AG04450 (cell line): ENCODE data around the gene LRRC8D. TPM values are rescaled to one million over a fixed set of nuclear protein-coding genes. Genes with fewer than 3 reads are reported as not detected.
A peak's percentile ranks its signal among the peaks of the same experiment; 100 is the strongest.

Experiments
- CTCF ChIA-PET: fragments of 300-600, 350-600 bp; formaldehyde crosslinking; extraction: SDS; loops from one replicate; lab custom pipeline; 2022; ENCODE audit warnings: antibody characterized with exemption, inconsistent platforms; lab: Charles Lee
- POLR2A ChIA-PET: fragments of 350-600 bp; formaldehyde crosslinking; extraction: SDS; loops from one replicate; lab custom pipeline; 2021; ENCODE audit warnings: antibody characterized with exemption, inconsistent platforms; lab: Yijun Ruan, JAX
- DNase-seq: peaks from one replicate; pipeline ENCODE4 v3.0.0-alpha.2; 2011; ENCODE audit warnings: low read depth, low spot score
- H3K27ac ChIP-seq: one replicate; pipeline ENCODE4 v1.5.1; 2012; ENCODE audit warnings: low read depth, low read length, control low read depth
- H3K27me3 ChIP-seq: one replicate; pipeline ENCODE4 v1.6.0; 2012; ENCODE audit warnings: low read length; ENCODE audit not compliant: control insufficient read depth, insufficient read depth
- H3K4me3 ChIP-seq: 2 replicates; pipeline ENCODE4 v1.5.1; 2011; ENCODE audit warnings: mild to moderate bottlenecking, low read depth, low read length, control low read depth
- H3K9me3 ChIP-seq: 2 replicates; pipeline ENCODE4 v1.5.1; 2012; ENCODE audit warnings: low read length; ENCODE audit not compliant: control insufficient read depth, insufficient read depth
- CTCF ChIP-seq: IDR thresholded peaks from 2 replicates; pipeline ENCODE4 v1.5.1; 2011; ENCODE audit warnings: low read depth, low read length, control low read depth, inconsistent platforms
- polyA plus RNA-seq: library from polyadenylated mRNA; depleted of rRNA; stranded (reverse); fragments of >200 nt; gene quantifications from 2 replicates; pipeline ENCODE4 v1.2.3, GENCODE V29; 2011

LRRC8D gene
- polyA plus RNA-seq, 1 experiment: 48.7 TPM

- Histone ChIP-seq H3K27ac (no peak overlapping the region), H3K27me3 (peaks cover 6% of the 10 kb centered on the region), H3K9me3 (no peaks in the 10 kb centered on the region), H3K4me3 (no peak overlapping the region)
- peak; percentile 57 for TF ChIP-seq CTCF
- no peak for DNase-seq
- ChIA-PET POLR2A (interaction anchor here (0.7 kb wide), 1 partner anchor 243 kb away, joined by 7 read pairs; no protein-coding TSS in a partner anchor), CTCF (interaction anchor here (0.6 to 7.6 kb wide), 18 partner anchors 8 to 334 kb away, joined by 3 to 112 read pairs (median 4); no protein-coding TSS in a partner anchor)
Measured at GRCh38 chr1:89780721-89781120, 40.1 kb upstream of the LRRC8D start.

GRCh38 chr1:89781494-89782126 is 39.2 kb upstream of the LRRC8D start:
- Histone ChIP-seq H3K27me3 (peaks cover 6% of the 10 kb centered on the region), H3K4me3 (no peak overlapping the region), H3K9me3 (no peaks in the 10 kb centered on the region), H3K27ac (no peak overlapping the region)
- DNase-seq: no peak
- ChIA-PET POLR2A (interaction anchor here (0.5 kb wide), 1 partner anchor 229 kb away, joined by 8 read pairs; no protein-coding TSS in a partner anchor), CTCF (interaction anchor here (0.6 to 7.6 kb wide), 13 partner anchors 7 to 1384 kb away, joined by 3 to 112 read pairs (median 4); no protein-coding TSS in a partner anchor)
- TF ChIP-seq CTCF: no peak

GRCh38 chr1:89786628-89787214 is 34.1 kb upstream of the LRRC8D start:
- H3K27ac ChIP-seq: no peak overlapping the region
- H3K4me3 ChIP-seq: no peak overlapping the region
- TF ChIP-seq CTCF: no peak
- no peaks in the 10 kb centered on the region for H3K9me3 ChIP-seq
- CTCF ChIA-PET: interaction anchor here (3.1 to 7.6 kb wide), 2 partner anchors 24 to 202 kb away, joined by 15 to 112 read pairs; no protein-coding TSS in a partner anchor
- H3K27me3 ChIP-seq: peaks cover 6% of the 10 kb centered on the region
- POLR2A ChIA-PET: interaction anchor here (0.7 kb wide), 1 partner anchor 155 kb away, joined by 4 read pairs; no protein-coding TSS in a partner anchor
- no peak for DNase-seq

GRCh38 chr1:89790592-89790991 is 30.2 kb upstream of the LRRC8D start:
- no peaks in the 10 kb centered on the region for H3K9me3 ChIP-seq
- no peak for DNase-seq
- ChIA-PET POLR2A (no interaction called here), CTCF (interaction anchor here (1.6 kb wide), 1 partner anchor 14 kb away, joined by 5 read pairs; no protein-coding TSS in a partner anchor)
- no peak overlapping the region for H3K27ac ChIP-seq
- TF ChIP-seq CTCF: no peak
- H3K27me3 ChIP-seq: no peaks in the 10 kb centered on the region
- H3K4me3 ChIP-seq: no peak overlapping the region
